OCI-LY1 (cell line): ENCODE results near the gene NEMP1.

Source experiments
- CTCF ChIP-seq: fragments of 200-600 bp; sonication (generic), shearing (Covaris generic); IDR thresholded peaks from 2 replicates; pipeline ENCODE4 v1.5.1; 2017; ENCODE audit warnings: mild to moderate bottlenecking, antibody characterized with exemption, low read length, moderate library complexity, mixed read lengths
- EZH2 ChIP-seq: fragments of 200-600 bp; sonication (generic), shearing (Covaris generic); IDR thresholded peaks from 2 replicates; pipeline ENCODE4 v1.8.0; 2017; ENCODE audit warnings: borderline replicate concordance, mixed run types, mild to moderate bottlenecking, antibody characterized with exemption, low read length, moderate library complexity, mixed read lengths

- no peak for TF ChIP-seq CTCF
- TF ChIP-seq EZH2 = no peak
Measured at GRCh38 chr12:57109207-57110103, 30.9 kb upstream of the NEMP1 start.
